PC-3 (cell line): Measurements from ENCODE around the gene SLC25A47. TPM values are rescaled to one million over a fixed set of nuclear protein-coding genes. Genes with fewer than 3 reads are reported as not detected.
A peak's percentile ranks its signal among the peaks of the same experiment; 100 is the strongest.

Source experiments
- ATAC-seq: fragments of 200-7000 bp; cut with Tn5 transposase; 2 replicates; pipeline ENCODE4 v1.9.1; 2020; ENCODE audit warnings: mild to moderate bottlenecking, moderate library complexity
- BruUV-seq: library from RNA; stranded (reverse); fragments of 400-500 nt; replicated peaks from 2 replicates; lab custom pipeline; 2021; lab: Mats Ljungman, UMichigan
- CTCF ChIA-PET: fragments of 300-600 bp; sonication (Branson Sonifier 250); formaldehyde crosslinking; loops from one replicate; lab custom pipeline; 2022; ENCODE audit warnings: antibody characterized with exemption; lab: Charles Lee
- POLR2A ChIA-PET: fragments of 300-600 bp; sonication (Branson Sonifier 250); formaldehyde crosslinking; loops from one replicate; lab custom pipeline; 2022; ENCODE audit warnings: antibody characterized with exemption; ENCODE audit not compliant: unreplicated experiment; lab: Charles Lee
- DNase-seq: peaks from one replicate; pipeline ENCODE4 v3.0.0-alpha.2; 2015
- H2AFZ ChIP-seq: fragments of 300-600 bp; sonication (generic); 2 replicates; pipeline ENCODE4 v1.6.0; 2016; ENCODE audit warnings: antibody characterized with exemption, low read length
- H3F3A ChIP-seq: fragments of 300-600 bp; sonication (generic); one replicate; pipeline ENCODE4 v1.6.0; 2017; ENCODE audit warnings: antibody characterized with exemption, low read length, control low read depth, mild to moderate bottlenecking; ENCODE audit not compliant: unreplicated experiment
- H3K27ac ChIP-seq: fragments of 300-600 bp; sonication (generic); 2 replicates; pipeline ENCODE4 v1.5.1; 2016; ENCODE audit warnings: mild to moderate bottlenecking, low read length
- H3K27me3 ChIP-seq: fragments of 300-600 bp; sonication (generic); 2 replicates; pipeline ENCODE4 v1.6.1; 2016; ENCODE audit warnings: low read length, mixed read lengths
- H3K36me3 ChIP-seq: fragments of 300-600 bp; sonication (generic); 2 replicates; pipeline ENCODE4 v1.6.1; 2016; ENCODE audit warnings: low read depth, mixed run types, low read length, mixed read lengths
- H3K4me1 ChIP-seq: fragments of 300-600 bp; sonication (generic); 2 replicates; pipeline ENCODE4 v1.5.1; 2016; ENCODE audit warnings: low read length; ENCODE audit not compliant: insufficient read depth
- H3K4me2 ChIP-seq: fragments of 300-600 bp; sonication (generic); 2 replicates; pipeline ENCODE4 v1.6.0; 2016; ENCODE audit warnings: low read length
- H3K4me3 ChIP-seq: fragments of 300-600 bp; sonication (generic); 2 replicates; pipeline ENCODE4 v1.5.1; 2016; ENCODE audit warnings: mild to moderate bottlenecking, low read length, mixed read lengths
- H3K79me2 ChIP-seq: fragments of 300-600 bp; sonication (generic); 2 replicates; pipeline ENCODE4 v1.6.1; 2017; ENCODE audit warnings: low read length, mixed read lengths
- H3K9ac ChIP-seq: fragments of 300-600 bp; sonication (generic); 2 replicates; pipeline ENCODE4 v1.6.0; 2016; ENCODE audit warnings: mild to moderate bottlenecking, low read length
- H3K9me2 ChIP-seq: fragments of 300-600 bp; sonication (generic); replicated peaks from 2 replicates; pipeline ENCODE4 v1.6.1; 2016; ENCODE audit warnings: mixed run types, low read length, mixed read lengths
- H3K9me3 ChIP-seq: fragments of 300-600 bp; sonication (generic); 2 replicates; pipeline ENCODE4 v1.6.1; 2016; ENCODE audit warnings: low read length, mixed read lengths
- H4K20me1 ChIP-seq: fragments of 300-600 bp; sonication (generic); 2 replicates; pipeline ENCODE4 v1.6.1; 2016; ENCODE audit warnings: low read length, mixed read lengths
- CTCF ChIP-seq: fragments of 300-600 bp; sonication (generic); conservative IDR thresholded peaks from 2 replicates; pipeline ENCODE4 v1.5.1; 2017; ENCODE audit warnings: antibody characterized with exemption, low read depth, mild to moderate bottlenecking, low read length
- EZH2phosphoT487 ChIP-seq: fragments of 300-600 bp; sonication (generic); IDR thresholded peaks from 2 replicates; pipeline ENCODE4 v1.6.1; 2018; ENCODE audit warnings: mild to moderate bottlenecking, antibody characterized with exemption, low read length, borderline replicate concordance
- intact Hi-C: fragments of 100-400 bp; cut with micrococcal nuclease; formaldehyde crosslinking; loops from 2 replicates; pipeline ENCODE4 v1.9.0; 2023
- microRNA-seq: library from miRNA; unstranded; fragments of <30 nt; microRNA quantifications from one replicate; pipeline ENCODE4 v1.1.0, GENCODE V29; 2020; ENCODE audit not compliant: unreplicated experiment
- total RNA-seq: library from RNA; depleted of rRNA; stranded (reverse); fragments of >200 nt; gene quantifications from 2 replicates; pipeline ENCODE4 v1.2.3, GENCODE V29; 2014; rRNA removed

Gene SLC25A47
- total RNA-seq, 1 experiment from 2014 or later, result 0.07 TPM

- DNase-seq, result peak; percentile 58
- peak; percentile 36 for ATAC-seq
- Histone ChIP-seq H3K27ac (peak overlapping the region; percentile 42), H2AFZ (peak overlapping the region; percentile 70), H3K9ac (peak overlapping the region; percentile 96), H3K36me3 (no peaks in the 10 kb centered on the region), H3K4me1 (peaks cover 21% of the 10 kb centered on the region), H3K79me2 (peaks cover 25% of the 10 kb centered on the region), H3K4me3 (peak overlapping the region; percentile 92), H3K27me3 (no peaks in the 10 kb centered on the region), H3K9me2 (no peaks in the 10 kb centered on the region), H3K4me2 (peak overlapping the region; percentile 90), H4K20me1 (no peaks in the 10 kb centered on the region), H3F3A (no peaks in the 10 kb centered on the region), H3K9me3 (no peaks in the 10 kb centered on the region)
- intact Hi-C loops, result loop anchor here (1.0 to 5.0 kb wide), 5 partner anchors 74 to 184 kb away; no protein-coding TSS in a partner anchor
- BruUV-seq, result TSS peak; percentile 74
- TF ChIP-seq CTCF (peak; percentile 43; the same call in 1 of the 2 replicates), EZH2phosphoT487 (no peak)
- ChIA-PET CTCF (interaction anchor here (0.7 kb wide), 1 partner anchor 231 kb away, joined by 5 read pairs; no protein-coding TSS in a partner anchor), POLR2A (no interaction called here)
Observed at GRCh38 chr14:100376751-100377171, 53.6 kb downstream of the SLC25A47 start.

Small RNA genes within 50 kb of the gene (microRNA-seq; reads per million reads assigned to microRNA genes)
- gene MIR345, result 110 reads per million, percentile 64 among the genes with 10 or more reads in this experiment
- gene MIR6764, result not detected

Other genes starting within 250 kb of the SLC25A47 start
- 1.6 and 5.4 TPM in 2 replicates for gene DEGS2, start 163.7 kb upstream of the SLC25A47 start, total RNA-seq
- gene YY1, start 84.2 kb upstream of the SLC25A47 start, total RNA-seq, result 64.1 and 88.4 TPM in 2 replicates
- 52.8 and 53.9 TPM in 2 replicates for gene SLC25A29, start 16.9 kb upstream of the SLC25A47 start, total RNA-seq
- gene WDR25, start 53.1 kb downstream of the SLC25A47 start, total RNA-seq, result 8.3 and 13.0 TPM in 2 replicates